RPMI8226 (cell line): ENCODE data around the gene GNAZ.
A peak's percentile ranks its signal among the peaks of the same experiment; 100 is the strongest.

Experiments used
- DNase-seq: peaks from one replicate; pipeline ENCODE4 v3.0.0-alpha.2; 2015

GNAZ gene

GRCh38 chr22:23140385-23140784 is 70.1 kb downstream of the GNAZ start:
- DNase-seq: no peak

DNA sequence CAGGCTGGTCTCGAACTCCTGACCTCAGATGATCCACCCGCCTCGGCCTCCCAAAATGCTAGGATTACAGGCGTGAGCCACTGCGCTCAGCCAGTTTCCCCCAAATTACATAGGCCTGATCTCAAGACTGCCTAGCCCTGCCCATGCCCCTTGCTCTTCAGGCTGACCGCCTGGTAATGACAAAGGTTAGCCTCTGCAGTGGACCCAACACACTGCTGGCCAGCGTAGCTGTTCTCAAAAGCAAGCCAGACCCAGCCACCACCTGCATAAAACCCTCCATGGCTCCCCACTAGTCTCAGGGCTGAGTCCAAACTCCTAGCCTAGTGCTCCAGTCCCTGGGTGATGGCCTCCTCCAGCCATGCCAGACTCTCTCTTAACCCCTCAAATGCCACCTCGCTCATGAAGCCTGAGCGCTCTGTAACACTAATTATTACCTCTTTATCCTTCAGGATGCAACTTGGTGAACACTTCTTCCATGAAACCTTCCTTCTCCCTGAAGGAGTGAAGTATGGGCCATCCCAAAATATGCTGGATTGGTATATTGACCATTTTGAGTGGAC is 72.3 kb downstream of the GNAZ start:
- no peak for DNase-seq

GRCh38 chr22:23143119-23143518 is 72.8 kb downstream of the GNAZ start:
- no peak for DNase-seq

DNA sequence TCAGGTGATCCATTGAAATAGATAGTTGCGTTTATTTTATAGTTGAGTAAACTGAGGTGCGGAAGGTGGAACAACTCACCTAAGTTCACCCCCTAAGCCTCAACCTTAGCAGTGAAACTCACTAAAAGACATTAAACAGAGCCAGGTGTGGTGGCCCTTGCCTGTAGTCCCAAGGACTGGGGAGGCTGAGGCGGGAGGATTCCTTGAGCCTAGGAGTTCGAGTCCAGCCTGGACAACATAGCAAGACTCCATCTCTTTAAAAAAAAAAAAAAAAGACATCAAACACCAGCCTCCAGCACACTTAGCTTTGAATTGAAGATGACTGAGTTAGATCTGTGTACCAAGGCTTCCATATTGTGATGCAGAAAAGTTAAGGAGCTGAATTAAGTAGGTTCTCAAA is 74.1 kb downstream of the GNAZ start:
- no peak for DNase-seq

GRCh38 chr22:23144932-23145877 is 74.9 kb downstream of the GNAZ start, which contains the start of gene RAB36:
Gene RAB36, plus strand, starts transcription at chr22:23145477. Its CDS starts 1,140 bp downstream, at chr22:23146617.
- peak; percentile 100 for DNase-seq

- no peak for DNase-seq
Measured at GRCh38 chr22:23145878-23146470, 75.7 kb downstream of the GNAZ start.

- DNase-seq: no peak
Measured at GRCh38 chr22:23146478-23147205, 76.3 kb downstream of the GNAZ start.

GRCh38 chr22:23147617-23148387 is 77.5 kb downstream of the GNAZ start:
- no peak for DNase-seq

DNA sequence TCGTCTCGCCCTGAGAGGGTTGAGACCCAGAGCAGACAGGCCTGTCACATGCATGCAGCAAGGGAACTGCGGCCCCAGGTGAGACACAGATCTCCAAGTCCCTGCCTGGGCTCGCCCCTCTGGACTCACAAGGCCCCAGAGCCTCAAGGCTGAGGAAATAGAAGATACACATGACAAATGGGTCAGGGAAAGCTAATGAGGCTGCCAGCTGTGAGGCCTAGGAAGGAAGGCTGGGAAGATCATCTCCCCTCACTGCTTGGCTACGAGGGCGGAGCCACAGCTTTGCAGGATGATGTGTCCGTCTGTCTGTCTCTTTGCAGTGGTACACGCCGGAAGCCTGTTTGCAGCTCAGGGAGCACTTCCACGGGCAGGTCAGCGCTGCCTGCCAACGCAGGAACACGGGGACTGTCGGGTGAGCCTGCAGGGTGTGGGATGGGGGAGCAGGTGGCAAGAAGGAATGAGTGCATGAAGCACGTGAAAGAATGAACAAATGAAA is 79.5 kb downstream of the GNAZ start:
- no peak for DNase-seq

- no peak for DNase-seq
Measured at GRCh38 chr22:23150762-23151161, 80.4 kb downstream of the GNAZ start.

DNA sequence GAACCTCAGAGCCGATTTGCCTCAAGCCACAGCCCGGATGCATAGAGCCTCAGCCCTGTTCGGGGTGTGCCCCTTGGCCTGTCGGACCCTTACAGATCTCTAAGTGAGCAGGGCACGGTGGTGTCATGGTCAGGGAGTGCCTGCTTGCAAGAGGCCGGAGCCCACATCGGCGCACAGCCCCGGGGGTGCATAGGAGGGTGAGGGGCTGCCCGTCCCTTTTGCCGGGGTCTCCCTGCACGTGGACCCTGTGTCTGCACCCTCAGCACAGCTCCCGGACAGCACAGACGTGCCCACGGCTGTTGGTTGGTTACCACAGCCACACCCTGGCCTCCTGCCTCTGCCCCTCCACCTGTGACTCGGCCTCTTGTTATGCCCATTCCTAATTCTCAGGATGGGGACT is 81.5 kb downstream of the GNAZ start:
- no peak for DNase-seq

DNA sequence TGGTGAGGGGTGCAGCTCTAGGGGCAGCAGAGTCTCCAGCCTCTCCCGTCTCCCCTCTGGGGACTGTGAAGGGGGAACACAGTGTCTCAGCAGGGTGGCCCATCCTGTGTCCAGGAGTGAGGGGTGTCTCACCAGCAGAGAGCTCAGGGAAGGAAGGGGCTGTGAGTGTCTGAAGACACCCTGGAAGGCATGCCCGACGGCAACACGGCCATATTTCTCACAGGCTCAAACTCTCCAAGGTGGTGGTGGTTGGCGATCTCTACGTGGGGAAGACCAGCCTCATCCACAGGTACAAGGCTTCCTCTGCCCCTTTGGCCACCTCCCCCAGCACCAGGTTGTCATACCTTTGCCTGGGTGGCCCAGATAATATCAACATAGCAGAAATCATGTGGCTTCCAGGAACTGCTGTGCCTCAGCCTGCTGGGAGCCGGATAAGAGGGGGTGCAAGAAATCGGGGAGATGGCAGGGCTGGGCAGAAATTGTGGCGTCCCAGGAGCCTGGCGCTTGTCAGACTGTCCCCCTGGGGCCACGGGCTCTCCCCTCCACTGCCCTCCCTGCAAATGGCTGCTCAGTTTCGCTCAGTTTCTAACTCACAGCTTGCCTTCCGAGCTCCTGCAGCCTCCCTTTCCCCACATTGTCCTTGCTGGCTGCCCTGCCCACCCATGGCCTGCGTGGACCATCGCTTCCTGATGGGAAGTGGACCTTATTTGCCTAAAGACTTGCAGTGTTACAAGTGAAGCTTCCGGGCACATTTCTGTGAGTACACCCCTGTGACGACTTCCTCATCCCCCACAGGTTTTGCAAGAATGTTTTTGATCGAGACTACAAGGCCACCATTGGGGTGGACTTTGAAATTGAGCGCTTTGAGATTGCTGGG is 82.2 kb downstream of the GNAZ start:
- no peak for DNase-seq

- no peak for DNase-seq
Measured at GRCh38 chr22:23153994-23154393, 83.7 kb downstream of the GNAZ start.

- no peak for DNase-seq
Measured at GRCh38 chr22:23154461-23154860, 84.1 kb downstream of the GNAZ start.

- DNase-seq: no peak
Measured at GRCh38 chr22:23155143-23155542, 84.8 kb downstream of the GNAZ start.

DNA sequence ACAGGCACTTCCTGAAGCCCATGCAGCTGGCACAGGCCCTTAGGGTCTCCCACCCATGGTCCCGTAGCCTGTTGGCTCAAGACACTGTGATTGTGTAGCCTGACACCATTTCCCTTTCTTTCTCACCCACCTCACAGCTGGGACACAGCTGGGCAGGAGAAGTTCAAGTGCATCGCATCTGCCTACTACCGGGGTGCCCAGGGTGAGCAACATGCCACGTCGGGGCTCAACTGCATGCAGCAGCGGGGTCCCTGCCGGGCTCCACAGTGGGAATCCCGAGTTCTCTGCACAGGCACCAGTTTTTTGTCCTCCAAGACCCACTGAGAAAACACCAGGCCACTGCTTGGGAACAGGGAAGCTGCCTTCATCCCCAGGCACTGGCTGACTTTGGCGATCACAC is 85.5 kb downstream of the GNAZ start:
- no peak for DNase-seq

- no peak for DNase-seq
Measured at GRCh38 chr22:23156286-23156685, 86.0 kb downstream of the GNAZ start.

DNA sequence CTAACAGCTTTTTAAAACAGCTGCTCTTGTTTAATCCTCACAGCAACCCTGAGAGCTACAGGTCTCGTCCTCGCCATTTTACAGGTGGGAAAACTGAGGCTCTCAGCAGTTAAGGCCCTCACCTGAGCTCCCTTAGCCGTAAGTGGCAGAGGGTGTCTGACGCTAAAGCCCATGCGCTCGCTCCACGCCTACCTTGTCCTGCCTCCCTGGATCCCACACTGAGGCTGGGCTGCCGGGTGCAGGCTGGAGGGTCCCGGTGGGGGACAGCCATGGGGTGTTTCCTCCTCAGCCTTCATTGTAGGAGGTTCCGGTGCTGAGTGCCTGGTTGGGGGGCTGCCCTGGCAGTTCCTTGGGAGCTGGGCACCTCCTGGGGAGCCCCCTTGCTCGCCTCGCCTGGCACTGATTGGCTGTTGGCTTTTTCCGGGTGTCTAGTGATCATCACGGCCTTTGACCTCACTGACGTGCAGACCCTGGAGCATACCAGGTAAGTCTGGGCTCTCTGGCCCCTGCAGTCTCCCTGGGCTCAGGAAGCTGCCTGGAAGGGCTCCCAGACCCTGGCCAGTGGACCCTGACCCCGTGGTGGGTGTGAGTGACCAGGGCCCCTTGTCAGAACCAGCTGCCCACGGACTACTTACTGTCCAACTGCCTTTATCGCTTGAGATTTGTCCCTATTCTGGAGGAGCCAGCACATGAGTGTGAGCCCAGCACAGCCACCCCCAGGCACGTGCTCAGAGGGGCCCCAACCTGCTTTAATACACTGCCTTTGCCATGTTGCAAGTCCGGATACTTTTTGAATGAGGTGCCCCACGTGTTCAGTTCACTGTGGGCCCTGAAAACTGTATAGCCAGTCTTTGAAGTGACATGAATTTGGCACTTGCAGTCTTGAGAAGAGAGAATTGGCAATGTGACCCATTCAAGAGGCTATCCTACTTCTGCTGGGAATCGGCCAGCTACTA is 87.5 kb downstream of the GNAZ start:
- DNase-seq: peak; percentile 48

DNA sequence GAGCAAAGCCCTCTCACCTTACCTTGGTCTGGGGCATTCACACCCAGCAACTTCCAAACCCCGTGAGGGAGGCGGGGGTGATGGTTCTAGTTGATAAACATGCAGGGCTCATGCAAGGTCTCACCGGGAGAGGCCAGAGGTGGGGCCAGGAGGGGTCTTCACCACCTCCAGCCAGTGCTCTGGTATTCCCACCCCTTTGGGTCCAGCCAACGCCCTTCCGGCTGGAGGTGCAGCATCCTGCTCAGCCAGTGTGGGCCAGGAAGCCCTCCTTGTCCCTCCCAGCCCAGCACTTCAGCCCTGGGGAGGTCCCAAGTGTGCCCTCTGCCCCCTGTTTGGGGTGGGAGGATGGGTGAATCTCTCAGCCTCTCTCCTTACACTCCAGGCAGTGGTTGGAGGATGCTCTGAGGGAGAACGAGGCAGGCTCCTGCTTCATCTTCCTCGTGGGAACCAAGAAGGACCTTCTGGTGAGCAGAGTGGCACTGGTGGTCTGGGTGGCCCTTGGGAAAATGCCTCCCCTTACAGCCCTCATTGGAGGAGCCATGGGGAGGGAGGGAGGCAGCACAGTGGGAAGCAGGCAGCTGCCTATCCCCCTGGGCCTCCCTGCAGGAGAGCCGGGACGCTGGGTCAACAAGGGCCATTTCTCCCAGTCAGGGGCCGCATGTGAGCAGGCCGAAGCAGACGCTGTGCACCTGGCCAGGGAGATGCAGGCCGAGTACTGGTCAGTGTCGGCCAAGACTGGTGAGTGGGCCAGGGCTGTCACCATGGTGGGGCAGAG is 88.4 kb downstream of the GNAZ start:
- DNase-seq: no peak
